Measurements from ENCODE around the gene RFPL1.
"Not testable (repeated sequence)": the region's sequence is repeated elsewhere in the genome, so short reads cannot be mapped to it uniquely, and the experiment has no call there.

The RFPL1 gene

GRCh38 chr22:29487426-29487986 is 49.1 kb downstream of the RFPL1 start:
- H3K4me3 ChIP-seq (ENCODE audit: control insufficient read depth, low read depth, low read length): no peak overlapping the region
- no peak for TF ChIP-seq CTCF (IDR thresholded peaks at IDR 0.05; ENCODE audit: control insufficient read depth, insufficient read depth, low read depth, low read length, missing control alignments)
- no peak for DNase-seq (ENCODE audit: low read depth)

GRCh38 chr22:29489127-29489780 is 50.9 kb downstream of the RFPL1 start:
- DNase-seq (ENCODE audit: low read depth); H3K4me3 ChIP-seq (ENCODE audit: control insufficient read depth, low read depth, low read length): not testable (repeated sequence)

DNA sequence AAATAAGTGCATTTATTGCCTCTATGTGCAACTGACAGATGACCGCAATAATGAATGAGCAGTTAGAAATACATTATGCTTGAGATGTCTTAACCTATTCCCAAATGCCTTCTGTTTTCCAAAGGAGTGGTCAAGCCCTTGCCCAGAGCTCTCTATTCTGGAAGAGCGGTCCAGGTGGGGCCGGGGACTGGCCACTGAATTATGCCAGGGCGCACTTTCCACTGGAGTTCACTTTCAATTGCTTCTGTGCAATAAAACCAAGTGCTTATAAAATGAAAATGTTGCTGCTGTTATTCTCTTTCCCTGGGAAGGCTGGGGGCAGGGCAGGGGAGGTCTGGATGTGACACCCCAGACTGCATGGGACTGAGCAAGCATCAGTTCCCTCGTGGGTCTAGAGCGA is 52.6 kb downstream of the RFPL1 start:
- DNase-seq (ENCODE audit: low read depth): no peak
- no peak for TF ChIP-seq CTCF (IDR thresholded peaks at IDR 0.05; ENCODE audit: control insufficient read depth, insufficient read depth, low read depth, low read length, missing control alignments)
- H3K4me3 ChIP-seq (ENCODE audit: control insufficient read depth, low read depth, low read length): no peak overlapping the region
